ENCODE results near the gene MIB2.

MIB2 gene

GRCh38 chr1:1574721-1575537 is 40.4 kb upstream of the MIB2 start, which contains the start of gene SSU72:
Gene SSU72, minus strand, starts transcription at chr1:1574863. Its CDS starts 306 bp downstream, at chr1:1574557.
- DNase-seq (ENCODE audit: low read depth), result peak; percentile 89
- peak within 1 kb of the TSS; percentile 93 for H3K4me3 ChIP-seq (ENCODE audit: control insufficient read depth, low read depth, low read length)
- no peak for TF ChIP-seq CTCF (conservative IDR thresholded peaks at IDR 0.05; ENCODE audit: control insufficient read depth, insufficient read depth, low read depth, low read length)

GRCh38 chr1:1577367-1578011 is 37.8 kb upstream of the MIB2 start:
- no peak overlapping the region for H3K4me3 ChIP-seq (ENCODE audit: control insufficient read depth, low read depth, low read length)
- no peak for TF ChIP-seq CTCF (conservative IDR thresholded peaks at IDR 0.05; ENCODE audit: control insufficient read depth, insufficient read depth, low read depth, low read length)
- DNase-seq (ENCODE audit: low read depth), result no peak

GRCh38 chr1:1578371-1578940 is 36.8 kb upstream of the MIB2 start:
- H3K4me3 ChIP-seq (ENCODE audit: control insufficient read depth, low read depth, low read length), result no peak overlapping the region

GRCh38 chr1:1582585-1583346 is 32.5 kb upstream of the MIB2 start:
- H3K4me3 ChIP-seq (ENCODE audit: control insufficient read depth, low read depth, low read length), result no peak overlapping the region
- no peak for TF ChIP-seq CTCF (conservative IDR thresholded peaks at IDR 0.05; ENCODE audit: control insufficient read depth, insufficient read depth, low read depth, low read length)
- no peak for DNase-seq (ENCODE audit: low read depth)

More at GRCh38 chr1:1578371-1578940, 36.8 kb upstream of the MIB2 start:
- no peak for DNase-seq (ENCODE audit: low read depth)
- TF ChIP-seq CTCF (conservative IDR thresholded peaks at IDR 0.05; ENCODE audit: control insufficient read depth, insufficient read depth, low read depth, low read length), result no peak

GRCh38 chr1:1583347-1584010 is 31.8 kb upstream of the MIB2 start:
- H3K4me3 ChIP-seq (ENCODE audit: control insufficient read depth, low read depth, low read length), result no peak overlapping the region
- no peak for DNase-seq (ENCODE audit: low read depth)
- no peak for TF ChIP-seq CTCF (conservative IDR thresholded peaks at IDR 0.05; ENCODE audit: control insufficient read depth, insufficient read depth, low read depth, low read length)

- no peak overlapping the region for H3K4me3 ChIP-seq (ENCODE audit: control insufficient read depth, low read depth, low read length)
- no peak for TF ChIP-seq CTCF (conservative IDR thresholded peaks at IDR 0.05; ENCODE audit: control insufficient read depth, insufficient read depth, low read depth, low read length)
- no peak for DNase-seq (ENCODE audit: low read depth)
Observed at GRCh38 chr1:1591452-1591851, 23.8 kb upstream of the MIB2 start.
